ENCODE measurements around the gene FBLIM1.

FBLIM1 gene

GRCh38 chr1:15761366-15762128 is 3.0 kb downstream of the FBLIM1 start:
- H3K27ac ChIP-seq, result no peak overlapping the region
- DNase-seq, result no peak
- H3K27me3 ChIP-seq (ENCODE audit: insufficient read depth, low read depth, severe bottlenecking), result no peaks in the 10 kb centered on the region
- peaks cover 12% of the 10 kb centered on the region for H3K36me3 ChIP-seq
- TF ChIP-seq CTCF (IDR thresholded peaks at IDR 0.05; ENCODE audit: low read depth, low read length), result no peak
- H3K9me3 ChIP-seq (ENCODE audit: severe bottlenecking), result no peaks in the 10 kb centered on the region
- no peak overlapping the region for H3K4me3 ChIP-seq (ENCODE audit: low read depth, low read length)

- H3K4me3 ChIP-seq (ENCODE audit: low read depth, low read length), result no peak overlapping the region
- H3K36me3 ChIP-seq, result peaks cover 12% of the 10 kb centered on the region
- H3K27me3 ChIP-seq (ENCODE audit: insufficient read depth, low read depth, severe bottlenecking), result no peaks in the 10 kb centered on the region
- no peaks in the 10 kb centered on the region for H3K9me3 ChIP-seq (ENCODE audit: severe bottlenecking)
- TF ChIP-seq CTCF (IDR thresholded peaks at IDR 0.05; ENCODE audit: low read depth, low read length), result no peak
- DNase-seq, result no peak
- no peak overlapping the region for H3K27ac ChIP-seq
These were observed 4.0 kb downstream of the FBLIM1 start for GRCh38 chr1:15762546-15762945.

- H3K27ac ChIP-seq, result no peak overlapping the region
- H3K27me3 ChIP-seq (ENCODE audit: insufficient read depth, low read depth, severe bottlenecking), result no peaks in the 10 kb centered on the region
- DNase-seq, result peak; percentile 67
- peaks cover 15% of the 10 kb centered on the region for H3K36me3 ChIP-seq
- no peaks in the 10 kb centered on the region for H3K9me3 ChIP-seq (ENCODE audit: severe bottlenecking)
- TF ChIP-seq CTCF (IDR thresholded peaks at IDR 0.05; ENCODE audit: low read depth, low read length), result no peak
- H3K4me3 ChIP-seq (ENCODE audit: low read depth, low read length), result no peak overlapping the region
These were observed 5.7 kb downstream of the FBLIM1 start for GRCh38 chr1:15764269-15764764.

GRCh38 chr1:15764890-15765289 is 6.3 kb downstream of the FBLIM1 start:
- H3K4me3 ChIP-seq (ENCODE audit: low read depth, low read length), result no peak overlapping the region
- H3K27ac ChIP-seq, result no peak overlapping the region
- H3K27me3 ChIP-seq (ENCODE audit: insufficient read depth, low read depth, severe bottlenecking), result no peaks in the 10 kb centered on the region
- H3K9me3 ChIP-seq (ENCODE audit: severe bottlenecking), result no peaks in the 10 kb centered on the region
- no peak for DNase-seq
- no peak for TF ChIP-seq CTCF (IDR thresholded peaks at IDR 0.05; ENCODE audit: low read depth, low read length)
- peaks cover 15% of the 10 kb centered on the region for H3K36me3 ChIP-seq

- Histone ChIP-seq H3K9me3 (ENCODE audit: severe bottlenecking) (no peaks in the 10 kb centered on the region), H3K27me3 (ENCODE audit: insufficient read depth, low read depth, severe bottlenecking) (no peaks in the 10 kb centered on the region), H3K36me3 (peaks cover 20% of the 10 kb centered on the region), H3K27ac (no peak overlapping the region), H3K4me3 (ENCODE audit: low read depth, low read length) (no peak overlapping the region)
- no peak for TF ChIP-seq CTCF (IDR thresholded peaks at IDR 0.05; ENCODE audit: low read depth, low read length)
- DNase-seq, result no peak
These were observed 7.0 kb downstream of the FBLIM1 start for GRCh38 chr1:15765495-15766194.

Data from WERI-Rb-1 (cell line).